ENCODE measurements around the gene COMTD1.
A peak's percentile ranks its signal among the peaks of the same experiment; 100 is the strongest.
"Not testable (repeated sequence)": the region's sequence is repeated elsewhere in the genome, so short reads cannot be mapped to it uniquely, and the experiment has no call there.

The COMTD1 gene

GRCh38 chr10:75195035-75195763 lies 40.6 kb downstream of the COMTD1 start:
- no peak for DNase-seq (ENCODE audit: low read depth in 2 of 3, low spot score in 1 of 3)

DNA sequence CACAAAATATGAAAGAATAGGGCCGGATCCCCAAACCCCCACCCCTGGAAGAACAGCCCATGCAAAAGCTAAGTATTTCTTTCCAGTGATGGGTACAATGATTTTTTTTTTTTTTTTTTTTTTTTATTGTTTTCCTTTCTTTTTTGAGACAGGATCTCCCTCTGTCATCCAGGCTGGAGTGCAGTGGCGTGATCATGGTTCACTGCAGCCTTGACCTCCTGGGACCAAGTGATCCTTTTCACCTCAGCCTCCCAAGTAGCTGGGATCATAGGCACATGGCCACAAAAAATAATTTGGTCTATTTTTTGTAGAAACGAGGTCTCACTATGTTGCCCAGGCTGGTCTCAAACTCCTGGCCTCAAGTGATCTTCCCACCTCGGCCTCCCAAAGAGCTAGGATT lies 41.1 kb downstream of the COMTD1 start:
- not testable (repeated sequence) for DNase-seq (ENCODE audit: low read depth in 2 of 3, low spot score in 1 of 3)

DNA sequence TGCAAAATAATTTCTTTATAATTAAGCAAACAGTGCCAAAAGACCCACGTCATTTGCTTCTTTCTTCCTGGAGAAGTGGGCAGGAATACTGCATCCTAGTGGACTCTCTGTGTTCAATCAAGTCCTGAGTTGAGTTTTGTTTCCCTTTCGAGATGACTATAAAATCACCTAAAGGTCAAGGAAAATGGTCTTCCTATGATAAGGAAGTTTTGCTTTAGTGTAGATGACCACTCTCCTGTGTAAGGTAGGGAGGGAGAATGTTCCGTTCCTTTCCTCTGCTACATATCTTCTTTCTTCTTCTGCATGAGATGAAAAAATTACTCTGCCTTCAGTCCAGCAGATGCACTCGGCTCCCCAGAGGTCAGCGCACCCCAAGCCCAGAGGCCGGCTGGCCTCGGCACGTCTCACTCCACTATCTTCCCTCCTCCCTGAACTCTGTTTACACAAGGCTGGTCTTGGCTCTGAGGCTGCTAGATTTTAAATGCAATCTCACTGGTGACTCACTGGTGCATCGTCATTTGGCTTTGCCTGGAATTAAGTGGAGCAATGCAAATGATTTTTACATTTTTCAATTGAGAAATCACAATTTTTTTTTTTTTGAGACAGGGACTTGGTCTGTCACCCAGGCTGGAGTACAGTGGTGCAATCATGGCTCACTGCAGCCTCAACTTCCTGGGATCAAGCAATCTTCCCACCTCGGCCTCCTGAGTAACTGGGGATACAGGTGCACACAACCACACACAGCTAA lies 43.8 kb downstream of the COMTD1 start:
- no peak for DNase-seq (ENCODE audit: low read depth in 2 of 3, low spot score in 1 of 3)

DNA sequence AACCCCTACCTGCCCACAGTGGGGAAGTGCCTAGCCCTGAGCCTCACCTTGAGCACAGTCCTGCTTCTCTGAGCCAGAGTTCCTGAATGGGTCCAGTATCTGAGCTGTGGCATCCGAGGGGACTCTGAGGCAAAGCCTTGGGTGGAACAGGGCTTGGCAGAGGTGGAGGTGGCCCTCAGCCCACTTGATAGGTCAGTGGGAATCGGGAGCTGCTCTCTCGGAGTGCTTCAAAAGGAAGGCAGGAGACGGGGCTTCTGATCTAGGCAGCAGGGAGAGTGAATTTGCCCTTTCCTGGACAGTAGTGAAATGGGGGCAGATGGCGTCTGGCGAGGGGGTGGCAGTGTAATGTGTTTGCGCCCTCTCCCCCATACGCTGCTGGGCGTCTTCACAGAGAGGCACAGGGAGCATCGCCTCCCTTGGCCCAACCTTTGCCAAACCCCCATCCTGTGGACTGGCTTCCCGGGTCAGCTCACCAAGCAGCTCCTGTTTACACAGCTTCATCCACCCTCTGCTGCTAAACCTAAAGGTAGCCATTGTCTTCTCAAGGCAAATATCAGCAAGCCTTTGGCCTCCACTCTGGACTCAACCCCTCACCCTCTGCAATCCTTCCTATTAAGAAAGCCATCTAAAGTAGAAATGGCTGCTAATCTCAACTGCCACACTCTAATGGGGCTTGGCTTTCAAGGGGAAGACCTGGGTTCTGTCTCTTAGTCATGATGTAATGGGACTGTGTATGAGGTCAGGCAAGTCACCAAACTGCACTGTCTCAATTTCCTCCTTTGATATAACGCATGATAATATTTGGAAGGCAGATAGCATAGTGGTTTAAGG lies 46.3 kb downstream of the COMTD1 start:
- DNase-seq (ENCODE audit: low read depth in 2 of 3, low spot score in 1 of 3) = no peak

DNA sequence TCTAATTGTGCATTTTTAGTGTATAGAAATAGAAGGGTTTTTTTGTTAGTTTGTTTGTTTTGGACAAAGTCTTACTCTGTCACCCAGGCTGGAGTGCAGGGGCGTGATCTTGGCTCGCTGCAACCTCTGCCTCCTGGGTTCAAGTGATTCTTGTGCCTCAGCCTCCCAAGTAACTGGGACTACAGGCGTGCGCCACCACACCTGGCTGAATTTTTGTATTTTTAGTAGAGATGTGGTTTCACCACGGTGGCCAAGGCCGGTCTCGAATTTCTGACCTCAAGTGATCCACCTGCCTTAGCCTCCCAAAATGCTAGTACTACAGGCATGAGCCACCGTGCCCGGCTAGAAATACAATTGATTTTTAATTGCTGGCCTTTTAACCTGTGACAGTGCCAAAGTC lies 47.2 kb downstream of the COMTD1 start:
- DNase-seq (ENCODE audit: low read depth in 2 of 3, low spot score in 1 of 3) = not testable (repeated sequence)

- DNase-seq (ENCODE audit: low read depth in 2 of 3, low spot score in 1 of 3) = peak; percentile 34 to 43 (median 35)
Measured at GRCh38 chr10:75187961-75188426, 47.8 kb downstream of the COMTD1 start.

GRCh38 chr10:75186310-75186709 lies 49.4 kb downstream of the COMTD1 start:
- DNase-seq (ENCODE audit: low read depth in 2 of 3, low spot score in 1 of 3) = no peak

Measured in stimulated activated CD4-positive, alpha-beta T cell treated with anti-CD3 and anti-CD28 coated beads, Interleukin-12 subunit alpha, Interleukin-12 subunit beta, amount 100 ng/mL, for 48 hours (primary cell).